ENCODE results near the gene NOC3L. TPM values are rescaled to one million over a fixed set of nuclear protein-coding genes. Genes with fewer than 3 reads are reported as not detected.

The NOC3L gene
- total RNA-seq, 1 experiment from 2014 or later: 21.8 TPM

DNA sequence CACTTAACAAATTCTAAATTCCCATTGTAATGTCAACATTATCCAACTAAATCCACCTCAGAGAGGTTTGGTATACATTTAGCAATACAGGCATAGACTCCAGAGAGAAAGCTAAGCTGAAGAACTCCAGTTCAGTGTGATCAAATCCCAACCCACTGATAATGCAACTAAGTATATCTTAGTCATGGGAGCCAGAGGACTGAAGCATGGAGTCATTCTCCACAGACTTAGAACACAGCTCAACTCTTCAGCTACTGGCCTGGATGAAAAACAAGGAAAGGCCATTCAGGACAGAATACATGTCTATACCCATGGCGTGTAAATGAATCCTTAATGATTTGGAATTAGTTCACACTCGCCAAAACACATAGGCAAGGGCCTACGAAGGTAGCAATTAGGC lies 27.9 kb downstream of the NOC3L start:
- Mint-ChIP-seq H3K27me3 (ENCODE audit: unreplicated experiment) (no peaks in the 10 kb centered on the region), H3K36me3 (ENCODE audit: insufficient read depth, unreplicated experiment) (peaks cover 16% of the 10 kb centered on the region), H3K9me3 (ENCODE audit: low read depth, unreplicated experiment) (no peaks in the 10 kb centered on the region), H3K4me3 (ENCODE audit: low read depth, unreplicated experiment) (no peak overlapping the region), H3K4me1 (ENCODE audit: low read depth, unreplicated experiment) (no peaks in the 10 kb centered on the region), H3K27ac (ENCODE audit: unreplicated experiment) (no peak overlapping the region)
- TF ChIP-seq, protein P1, sequence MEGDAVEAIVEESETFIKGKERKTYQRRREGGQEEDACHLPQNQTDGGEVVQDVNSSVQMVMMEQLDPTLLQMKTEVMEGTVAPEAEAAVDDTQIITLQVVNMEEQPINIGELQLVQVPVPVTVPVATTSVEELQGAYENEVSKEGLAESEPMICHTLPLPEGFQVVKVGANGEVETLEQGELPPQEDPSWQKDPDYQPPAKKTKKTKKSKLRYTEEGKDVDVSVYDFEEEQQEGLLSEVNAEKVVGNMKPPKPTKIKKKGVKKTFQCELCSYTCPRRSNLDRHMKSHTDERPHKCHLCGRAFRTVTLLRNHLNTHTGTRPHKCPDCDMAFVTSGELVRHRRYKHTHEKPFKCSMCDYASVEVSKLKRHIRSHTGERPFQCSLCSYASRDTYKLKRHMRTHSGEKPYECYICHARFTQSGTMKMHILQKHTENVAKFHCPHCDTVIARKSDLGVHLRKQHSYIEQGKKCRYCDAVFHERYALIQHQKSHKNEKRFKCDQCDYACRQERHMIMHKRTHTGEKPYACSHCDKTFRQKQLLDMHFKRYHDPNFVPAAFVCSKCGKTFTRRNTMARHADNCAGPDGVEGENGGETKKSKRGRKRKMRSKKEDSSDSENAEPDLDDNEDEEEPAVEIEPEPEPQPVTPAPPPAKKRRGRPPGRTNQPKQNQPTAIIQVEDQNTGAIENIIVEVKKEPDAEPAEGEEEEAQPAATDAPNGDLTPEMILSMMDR (IDR thresholded peaks at IDR 0.05; ENCODE audit: unreplicated experiment): no peak
- no TSS peak for BruUV-seq (replicated peaks)
- intact Hi-C loops (cut with micrococcal nuclease; ENCODE audit: unreplicated experiment): no loop called here
- CTCF ChIA-PET: no interaction called here
- no peak for DNase-seq

DNA sequence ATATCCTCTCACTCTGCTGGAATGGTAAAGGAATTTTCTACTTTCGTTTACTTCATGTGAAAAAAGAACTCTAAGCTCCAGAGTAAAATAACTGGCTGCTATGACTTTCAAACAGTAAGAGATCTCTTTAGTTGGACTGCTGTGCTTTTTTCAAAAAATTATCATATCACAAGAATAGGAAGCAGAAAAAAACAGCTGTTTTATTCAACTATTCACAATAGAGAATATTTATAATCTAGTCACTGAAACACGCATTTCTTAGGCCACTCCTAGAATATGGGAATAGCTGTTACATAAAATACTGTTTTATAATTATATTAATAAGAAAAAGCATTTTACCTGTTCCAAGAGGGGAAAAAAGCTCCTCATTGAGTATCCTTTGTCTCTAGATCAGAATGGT lies 29.7 kb downstream of the NOC3L start:
- Mint-ChIP-seq H3K9me3 (ENCODE audit: low read depth, unreplicated experiment) (no peaks in the 10 kb centered on the region), H3K36me3 (ENCODE audit: insufficient read depth, unreplicated experiment) (peaks cover 11% of the 10 kb centered on the region), H3K4me1 (ENCODE audit: low read depth, unreplicated experiment) (no peaks in the 10 kb centered on the region), H3K27ac (ENCODE audit: unreplicated experiment) (no peak overlapping the region), H3K4me3 (ENCODE audit: low read depth, unreplicated experiment) (no peak overlapping the region), H3K27me3 (ENCODE audit: unreplicated experiment) (no peaks in the 10 kb centered on the region)
- TF ChIP-seq, protein P1 (IDR thresholded peaks at IDR 0.05; ENCODE audit: unreplicated experiment): no peak
- CTCF ChIA-PET: no interaction called here
- intact Hi-C loops (cut with micrococcal nuclease; ENCODE audit: unreplicated experiment): no loop called here
- no peak for DNase-seq
- BruUV-seq (replicated peaks): no TSS peak

DNA sequence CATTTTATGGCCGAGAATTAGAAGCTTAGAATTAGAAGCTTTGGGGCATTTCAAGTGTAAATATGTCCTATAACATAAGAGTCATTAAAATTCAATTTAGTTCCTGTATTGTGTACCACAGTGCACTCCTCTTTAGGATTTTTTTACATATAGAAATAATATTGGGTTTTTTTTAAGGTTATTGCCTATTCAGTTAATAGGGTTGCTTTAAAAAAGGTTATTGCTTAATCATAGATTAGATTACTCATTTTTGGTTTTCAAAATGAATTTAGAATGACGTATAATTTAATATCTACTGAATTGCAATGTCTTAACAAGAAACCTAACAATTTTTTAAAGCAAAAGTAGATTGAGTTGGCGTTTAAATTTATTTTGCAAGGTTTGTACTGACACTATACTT lies 34.1 kb downstream of the NOC3L start:
- CTCF ChIA-PET: no interaction called here
- H3K36me3 Mint-ChIP-seq (ENCODE audit: insufficient read depth, unreplicated experiment): peaks cover 20% of the 10 kb centered on the region
- TF ChIP-seq, protein P1 (IDR thresholded peaks at IDR 0.05; ENCODE audit: unreplicated experiment): no peak
- BruUV-seq (replicated peaks): no TSS peak
- intact Hi-C loops (cut with micrococcal nuclease; ENCODE audit: unreplicated experiment): no loop called here
- H3K4me3 Mint-ChIP-seq (ENCODE audit: low read depth, unreplicated experiment): no peak overlapping the region
- no peaks in the 10 kb centered on the region for H3K27me3 Mint-ChIP-seq (ENCODE audit: unreplicated experiment)
- H3K27ac Mint-ChIP-seq (ENCODE audit: unreplicated experiment): no peak overlapping the region
- no peak for DNase-seq
- H3K4me1 Mint-ChIP-seq (ENCODE audit: low read depth, unreplicated experiment): no peaks in the 10 kb centered on the region
- no peaks in the 10 kb centered on the region for H3K9me3 Mint-ChIP-seq (ENCODE audit: low read depth, unreplicated experiment)

- H3K9me3 Mint-ChIP-seq (ENCODE audit: low read depth, unreplicated experiment): no peaks in the 10 kb centered on the region
- BruUV-seq (replicated peaks): no TSS peak
- TF ChIP-seq, protein P1 (IDR thresholded peaks at IDR 0.05; ENCODE audit: unreplicated experiment): no peak
- H3K27me3 Mint-ChIP-seq (ENCODE audit: unreplicated experiment): no peaks in the 10 kb centered on the region
- intact Hi-C loops (cut with micrococcal nuclease; ENCODE audit: unreplicated experiment): no loop called here
- H3K4me1 Mint-ChIP-seq (ENCODE audit: low read depth, unreplicated experiment): no peaks in the 10 kb centered on the region
- DNase-seq: no peak
- peaks cover 20% of the 10 kb centered on the region for H3K36me3 Mint-ChIP-seq (ENCODE audit: insufficient read depth, unreplicated experiment)
- H3K4me3 Mint-ChIP-seq (ENCODE audit: low read depth, unreplicated experiment): no peak overlapping the region
- no peak overlapping the region for H3K27ac Mint-ChIP-seq (ENCODE audit: unreplicated experiment)
- CTCF ChIA-PET: interaction anchor here (0.6 to 1.0 kb wide), 2 partner anchors 116 to 196 kb away, joined by 3 to 6 read pairs; no protein-coding TSS in a partner anchor
These were observed 35.1 kb downstream of the NOC3L start for GRCh38 chr10:94327649-94328048.
